Cortex of kidney (tissue), 1 donor: ENCODE measurements around the gene NECAB2.

Experiments used
- DNase-seq: peaks from one replicate; lab custom pipeline; 2025; lab: John Stamatoyannopoulos, UW

Gene NECAB2

GRCh38 chr16:83992624-83993023 is 24.6 kb downstream of the NECAB2 start:
- DNase-seq, result no peak

DNA sequence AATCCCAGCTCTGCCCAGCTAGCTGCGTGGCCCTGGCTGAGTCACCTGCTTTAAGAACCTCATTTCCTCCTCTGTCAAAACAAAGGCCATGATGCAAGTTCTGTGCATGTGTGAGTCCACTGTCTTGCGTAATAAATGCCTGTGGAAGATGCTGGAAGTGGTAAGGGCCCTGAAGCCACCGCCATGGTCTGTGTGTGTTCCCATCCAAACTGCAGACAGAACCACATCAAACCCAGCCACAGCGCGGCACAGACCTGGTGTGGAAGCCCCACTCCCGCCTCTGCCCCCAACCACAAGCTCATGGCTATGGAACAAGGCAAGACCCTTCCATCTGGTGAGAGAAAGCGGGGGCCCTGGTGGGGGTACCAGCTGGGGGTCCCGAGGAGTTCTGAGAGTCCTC is 26.0 kb downstream of the NECAB2 start:
- no peak for DNase-seq

DNA sequence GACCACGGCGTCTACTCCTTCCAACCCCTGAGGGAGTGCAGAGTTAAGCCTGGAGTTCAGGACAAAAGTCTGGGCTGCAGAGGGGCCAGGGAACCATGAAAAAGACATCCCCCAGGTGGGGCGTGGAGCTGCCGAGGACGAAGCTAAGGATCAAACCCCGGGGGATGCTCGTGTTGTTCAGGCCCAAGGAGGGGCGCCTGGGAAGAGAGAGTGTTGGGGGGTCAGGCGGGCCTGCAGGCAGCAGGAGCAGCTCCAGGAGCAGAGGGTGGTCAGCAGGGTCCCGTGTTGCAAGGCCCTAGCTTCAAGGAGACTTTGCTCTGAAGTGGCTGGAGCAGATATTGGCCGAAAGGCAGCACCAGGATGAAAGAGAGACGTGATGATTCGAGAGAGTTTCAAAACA is 26.7 kb downstream of the NECAB2 start:
- DNase-seq, result no peak

DNA sequence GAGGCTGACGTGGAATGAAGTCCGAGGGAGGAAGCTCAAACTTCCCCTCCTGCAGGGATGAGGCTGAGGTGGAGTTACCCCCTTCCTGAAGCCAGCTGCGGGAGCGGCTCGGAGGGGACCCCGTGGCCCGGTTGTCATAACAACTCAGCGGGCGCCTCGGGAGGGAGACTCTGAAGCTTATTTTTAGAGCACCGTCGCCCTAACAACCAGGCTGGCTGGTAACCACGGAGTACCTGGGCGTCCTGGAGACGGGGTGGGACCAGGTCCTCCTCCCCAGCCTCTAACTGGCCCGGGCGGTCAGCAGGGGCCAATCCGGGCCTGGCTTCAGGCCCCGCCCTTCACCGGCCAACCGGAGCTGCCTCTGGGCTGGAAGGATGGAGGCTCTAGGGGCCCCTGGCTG is 27.7 kb downstream of the NECAB2 start:
- no peak for DNase-seq

GRCh38 chr16:83996481-83997252 is 28.6 kb downstream of the NECAB2 start:
- no peak for DNase-seq

GRCh38 chr16:83998091-83998490 is 30.0 kb downstream of the NECAB2 start:
- DNase-seq, result no peak

- no peak for DNase-seq
Observed at GRCh38 chr16:84000989-84001642, 33.1 kb downstream of the NECAB2 start.

DNA sequence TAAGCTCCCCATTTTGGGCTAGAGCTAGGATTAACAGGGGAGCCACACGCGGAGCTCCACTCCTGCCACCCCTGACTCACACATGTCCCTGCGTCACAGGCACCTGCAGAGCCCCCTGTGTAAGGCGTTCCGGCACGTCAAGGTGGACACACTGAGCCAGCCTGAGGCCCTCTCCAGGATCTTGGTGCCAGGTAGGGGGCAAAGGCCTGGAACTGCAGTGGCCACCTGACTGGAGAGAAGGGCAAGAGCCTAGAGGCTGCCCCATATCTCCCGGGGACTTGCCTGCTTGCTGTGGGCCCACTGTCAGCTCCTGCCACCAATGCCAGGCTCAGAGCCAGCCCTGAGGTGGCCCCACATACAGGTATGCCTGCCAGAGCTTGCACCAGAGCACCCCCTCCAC is 33.7 kb downstream of the NECAB2 start:
- DNase-seq, result no peak

DNA sequence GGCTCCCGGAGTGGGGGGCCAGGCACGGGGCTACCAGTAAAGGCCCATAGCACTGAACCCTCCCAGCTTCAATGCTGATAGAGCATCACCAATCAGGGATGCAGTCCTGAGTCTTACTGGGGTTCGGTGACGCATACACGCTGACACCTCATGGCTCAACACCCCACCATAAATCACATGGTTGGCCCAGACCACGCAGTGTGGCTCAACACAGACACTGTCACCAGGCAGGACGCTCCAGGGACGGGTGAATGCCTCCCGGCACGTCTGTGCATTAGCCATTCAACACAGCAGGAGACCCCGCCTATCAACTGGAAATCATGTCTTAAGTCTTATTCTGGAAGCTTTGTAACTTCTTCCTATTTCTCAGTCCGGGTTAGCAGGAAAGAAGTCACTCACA is 35.0 kb downstream of the NECAB2 start:
- no peak for DNase-seq

DNA sequence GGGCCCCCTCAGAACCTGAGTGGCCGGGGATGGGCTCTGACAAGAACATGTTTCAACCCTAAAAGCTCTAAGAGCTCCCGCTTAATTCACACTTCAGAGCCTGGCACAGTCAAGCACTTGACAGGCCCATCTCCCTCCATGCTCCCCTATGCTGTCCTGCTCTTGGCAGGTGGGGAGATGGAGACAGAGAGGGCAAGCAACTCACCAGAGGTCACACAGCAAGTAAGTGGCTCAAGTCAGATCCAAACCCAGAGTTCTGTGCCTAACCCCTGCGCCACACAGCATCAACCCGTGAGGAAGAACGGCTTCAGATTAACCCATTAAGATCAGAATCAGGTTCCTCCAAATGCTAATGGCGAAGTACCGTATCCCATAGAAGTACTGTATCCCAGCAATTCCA is 36.4 kb downstream of the NECAB2 start:
- DNase-seq, result no peak

- no peak for DNase-seq
Observed at GRCh38 chr16:84005391-84005790, 37.3 kb downstream of the NECAB2 start.

DNA sequence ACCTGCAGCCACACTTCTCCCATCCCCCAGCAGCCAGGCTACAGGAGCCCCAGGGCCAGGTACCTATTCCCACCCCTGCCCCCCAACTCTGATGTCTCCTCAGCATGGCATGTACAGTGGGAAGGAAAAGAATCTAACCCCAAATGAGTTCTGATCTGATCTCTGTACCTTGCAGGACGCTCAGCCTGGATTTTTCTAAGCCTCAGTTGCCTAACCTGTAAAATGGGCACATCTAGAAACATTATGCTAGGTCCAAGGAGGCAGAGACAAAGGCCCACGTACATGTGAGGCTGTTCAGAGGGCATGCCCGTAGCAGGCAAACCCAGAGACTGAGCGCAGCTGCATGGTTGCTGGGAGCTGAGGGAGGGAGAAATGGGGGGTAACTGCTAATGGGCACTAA is 39.5 kb downstream of the NECAB2 start:
- no peak for DNase-seq

GRCh38 chr16:84007965-84008364 is 39.9 kb downstream of the NECAB2 start:
- DNase-seq, result no peak

DNA sequence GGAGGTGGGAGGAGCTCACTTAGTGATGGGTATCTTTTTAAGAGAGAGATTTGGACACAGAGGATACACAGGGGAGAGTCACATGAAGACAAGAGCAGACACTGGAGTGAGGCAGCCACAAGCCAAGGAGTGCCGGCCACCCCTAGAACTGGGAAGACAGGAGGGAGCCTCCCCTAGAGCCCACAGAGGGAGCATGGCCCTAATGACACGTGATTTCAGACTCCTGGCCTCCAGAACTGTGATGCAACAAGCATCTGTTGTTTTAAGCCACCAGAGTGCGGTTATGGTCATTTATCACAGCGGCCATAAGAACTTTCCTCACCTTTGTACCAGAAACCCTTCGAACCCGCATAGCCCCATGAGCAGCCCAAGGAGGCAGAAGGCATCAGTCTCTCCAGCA is 41.2 kb downstream of the NECAB2 start:
- DNase-seq, result no peak

DNA sequence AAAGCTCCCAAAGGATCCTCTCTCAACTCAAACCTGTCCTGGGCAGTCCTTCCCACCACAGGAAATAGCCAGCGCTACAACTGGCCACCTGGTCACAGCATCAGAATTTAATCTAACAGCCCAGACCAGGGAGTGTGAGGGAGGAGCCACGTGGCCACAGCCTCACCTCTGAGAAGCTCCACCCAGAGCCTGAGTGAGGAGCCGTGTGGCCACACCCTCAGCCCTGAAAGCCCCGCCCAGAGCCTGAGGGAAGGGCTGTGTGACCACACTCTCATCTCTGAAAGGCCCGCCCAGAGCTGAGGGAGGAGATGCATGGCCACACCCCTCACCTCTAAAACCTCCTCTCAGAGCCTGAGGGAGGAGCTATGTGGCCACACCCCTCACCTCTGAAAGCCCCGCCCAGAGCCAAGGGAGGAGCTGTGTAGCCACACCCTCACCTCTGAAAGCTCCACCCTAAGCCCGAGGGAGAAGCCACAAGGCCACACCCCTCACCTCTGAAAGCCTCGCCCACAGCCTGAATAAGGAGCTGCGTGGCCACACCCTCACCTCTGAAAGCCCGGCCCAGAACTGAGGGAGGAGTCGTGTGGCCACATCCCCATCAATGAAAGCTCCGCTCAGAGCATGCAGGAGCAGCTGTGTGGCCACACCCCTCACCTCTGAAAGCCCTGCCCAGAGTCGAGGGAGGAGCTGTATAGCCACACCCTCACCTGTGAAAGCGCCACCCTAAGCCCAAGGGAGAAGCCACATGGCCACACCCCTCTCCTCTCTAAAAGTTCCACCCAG is 45.9 kb downstream of the NECAB2 start:
- DNase-seq, result no peak

DNA sequence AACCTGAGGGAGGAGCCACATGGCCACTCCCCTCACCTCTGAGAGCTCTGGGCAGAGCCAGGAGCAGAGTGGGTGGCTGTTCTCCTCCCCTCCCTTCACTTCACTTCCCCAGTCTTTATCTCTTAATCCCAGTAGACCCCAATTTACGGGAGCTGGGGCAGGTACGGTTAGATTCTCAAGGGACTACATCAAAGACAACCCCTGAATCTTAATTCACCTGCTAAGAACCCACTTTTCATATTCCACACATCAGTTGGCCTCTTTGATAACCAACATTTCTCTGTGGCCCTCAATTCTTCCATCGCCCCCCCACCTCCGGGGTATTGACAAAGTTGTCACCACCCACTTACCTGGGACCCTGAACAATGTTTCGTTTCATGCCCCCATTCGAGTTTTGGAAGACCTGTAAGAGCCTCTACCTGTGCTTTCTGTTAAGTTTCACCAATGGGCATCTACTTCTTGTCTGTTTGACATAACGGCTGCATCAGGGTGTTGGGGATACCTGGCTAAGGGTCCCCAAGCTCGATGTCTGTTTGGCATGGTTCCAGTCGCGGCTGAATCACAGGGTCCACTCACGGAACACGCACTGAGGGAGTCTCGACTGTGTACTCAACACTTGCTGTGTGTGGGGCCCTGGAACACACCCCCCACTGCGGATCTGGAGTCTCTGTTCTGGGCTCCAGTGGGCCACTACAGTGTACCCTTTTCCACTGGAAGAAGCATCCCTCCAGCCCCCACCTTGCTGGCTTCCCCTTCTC is 46.7 kb downstream of the NECAB2 start:
- no peak for DNase-seq

GRCh38 chr16:84015399-84015798 is 47.4 kb downstream of the NECAB2 start:
- DNase-seq, result no peak

DNA sequence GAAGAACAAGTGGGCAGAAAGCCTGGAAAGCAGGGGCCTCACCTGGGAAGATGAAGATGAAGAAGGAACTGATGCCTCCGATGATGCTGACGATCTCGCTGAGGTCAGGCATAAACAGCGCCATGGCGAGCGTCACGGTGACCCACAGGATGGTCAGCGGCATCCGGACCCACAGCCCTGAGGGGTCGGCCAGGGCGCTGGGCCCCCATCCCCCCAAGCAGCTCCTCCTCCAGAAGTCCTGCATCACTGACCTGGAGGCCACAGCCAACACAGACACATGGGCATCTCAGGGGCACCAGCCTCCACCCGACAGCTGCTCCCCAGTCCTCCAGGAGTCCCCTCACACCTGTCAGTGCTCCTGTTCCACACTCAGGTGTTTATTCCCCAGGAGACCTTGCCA is 48.4 kb downstream of the NECAB2 start:
- DNase-seq, result no peak

- no peak for DNase-seq
Observed at GRCh38 chr16:84018710-84019109, 50.7 kb downstream of the NECAB2 start.

GRCh38 chr16:84020353-84020752 is 52.3 kb downstream of the NECAB2 start:
- no peak for DNase-seq

DNA sequence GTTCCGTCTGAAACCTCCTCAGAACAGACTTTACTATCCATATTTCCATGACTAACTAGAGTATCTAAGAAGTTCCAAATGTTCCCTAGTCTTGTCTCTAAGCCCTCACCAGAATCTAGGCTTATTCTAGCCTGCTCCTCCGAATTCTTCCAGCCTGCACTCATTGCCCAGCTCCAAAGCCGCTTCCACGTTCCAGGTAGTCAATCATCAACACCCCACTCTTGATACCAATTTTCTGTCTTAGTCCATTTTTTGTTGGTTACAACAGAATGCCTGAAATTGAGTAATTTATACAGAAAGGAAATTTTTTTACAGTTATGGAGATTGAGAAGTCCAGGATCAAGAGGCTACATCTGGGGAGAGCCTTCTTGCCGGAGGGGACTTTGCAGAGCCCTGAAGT is 53.4 kb downstream of the NECAB2 start:
- no peak for DNase-seq

DNA sequence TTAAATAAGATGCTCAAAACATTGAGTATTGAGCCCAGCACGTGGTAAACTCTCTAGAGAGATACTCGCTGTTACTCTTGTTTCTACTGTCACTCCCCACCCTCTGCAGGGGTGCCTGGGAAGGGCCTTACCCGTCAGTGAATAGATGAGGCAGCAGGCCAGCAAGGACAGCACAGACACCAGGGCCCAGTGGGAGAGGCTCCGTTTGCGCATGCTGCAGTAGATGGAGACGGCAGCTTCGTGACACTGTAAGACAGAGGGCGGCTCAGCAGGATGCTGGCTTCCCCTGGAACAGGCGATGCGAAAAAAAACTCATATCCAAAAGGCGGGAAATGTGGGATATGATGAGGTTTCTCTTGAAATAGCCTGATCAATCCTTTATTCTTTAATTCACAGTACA is 54.6 kb downstream of the NECAB2 start:
- no peak for DNase-seq
